ENCODE measurements around the gene PRRX2. TPM values are rescaled to one million over a fixed set of nuclear protein-coding genes. Genes with fewer than 3 reads are reported as not detected.
A peak's percentile ranks its signal among the peaks of the same experiment; 100 is the strongest.

Gene PRRX2
- total and polyA plus RNA-seq, 3 donors from 2014 or later: 14.6 to 19.1 (median 15.3) TPM

DNA sequence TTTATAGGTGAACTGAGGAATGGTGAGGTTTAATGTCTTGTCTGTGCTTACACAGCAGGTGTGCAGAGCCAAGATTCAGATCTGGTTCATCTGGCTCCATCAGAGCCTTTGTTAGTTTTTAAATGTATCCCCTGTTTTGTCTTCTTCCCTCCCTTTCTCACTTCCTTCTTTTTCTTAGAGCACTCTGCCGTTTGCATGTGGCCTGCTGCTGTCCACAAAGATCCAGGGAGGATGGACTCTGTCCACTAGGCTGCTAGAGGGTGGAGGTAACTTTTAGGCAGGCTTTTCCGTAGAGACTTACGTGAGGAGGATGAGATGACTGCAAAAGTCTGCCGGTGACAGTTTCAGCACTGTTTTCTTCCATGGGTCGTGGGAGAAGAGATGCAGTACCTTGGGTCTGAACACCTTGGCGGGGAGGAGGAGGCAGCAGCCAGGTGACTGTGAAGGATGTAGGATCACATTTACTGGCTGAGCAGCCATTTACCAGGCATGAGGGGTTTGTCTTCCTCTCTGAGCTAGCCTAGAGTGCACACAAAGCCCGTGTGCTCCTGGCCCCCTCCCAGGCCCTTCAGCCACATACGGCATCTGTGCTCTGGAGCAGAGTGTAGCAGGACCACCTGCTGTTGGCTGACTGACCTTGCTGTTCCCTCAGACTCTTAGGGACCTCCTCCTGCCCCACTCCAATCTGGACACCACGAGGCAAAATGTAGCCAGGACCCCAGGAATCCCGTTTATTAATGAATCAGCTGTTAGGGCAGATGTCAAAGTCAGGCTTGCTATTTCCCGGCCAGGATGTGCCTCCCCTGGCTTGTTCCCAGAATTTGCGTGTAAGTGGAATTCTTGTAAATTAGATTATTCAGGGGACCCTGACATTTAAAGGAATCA is 37.6 kb upstream of the PRRX2 start:
- peak overlapping the region in 1 of 2 donors; percentile 99 for H3K4me3 ChIP-seq
- no peaks in the 10 kb centered on the region for H3K27me3 ChIP-seq
- 29 to 31% methylated on average over 8 to 12 of the region's 12 CpGs for WGBS, 2 donors
- no peaks in the 10 kb centered on the region for H3K36me3 ChIP-seq (ENCODE audit: low read depth, missing control alignments)
- H3K27ac ChIP-seq: peak overlapping the region in 1 of 2 donors; percentile 14
- H3K4me1 ChIP-seq: peaks cover 52% of the 10 kb centered on the region
- intact Hi-C loops (cut with DNase I; ENCODE audit: low total_unique reads): no loop called here
- no peaks in the 10 kb centered on the region for H3K9me3 ChIP-seq
- TF ChIP-seq POLR2A (IDR thresholded peaks at IDR 0.05) (no peak), CTCF (IDR thresholded peaks at IDR 0.05) (no peak)
- DNase-seq: no peak

GRCh38 chr9:129628709-129629108 is 36.7 kb upstream of the PRRX2 start:
- H3K4me1 ChIP-seq: peaks cover 58% of the 10 kb centered on the region
- no peak for TF ChIP-seq CTCF (IDR thresholded peaks at IDR 0.05)
- TF ChIP-seq POLR2A (IDR thresholded peaks at IDR 0.05): no peak
- no peaks in the 10 kb centered on the region for H3K9me3 ChIP-seq
- no peaks in the 10 kb centered on the region for H3K27me3 ChIP-seq
- intact Hi-C loops (cut with DNase I; ENCODE audit: low total_unique reads): no loop called here
- H3K27ac ChIP-seq: peak overlapping the region; percentile 14 to 53
- DNase-seq: peak; percentile 31
- 53 to 73% methylated on average over 6 of the region's 6 CpGs for WGBS, 2 donors
- H3K4me3 ChIP-seq: no peak overlapping the region
- H3K36me3 ChIP-seq (ENCODE audit: low read depth, missing control alignments): no peaks in the 10 kb centered on the region

GRCh38 chr9:129629251-129629820 is 36.1 kb upstream of the PRRX2 start:
- intact Hi-C loops (cut with DNase I; ENCODE audit: low total_unique reads): no loop called here
- Histone ChIP-seq H3K9me3 (no peaks in the 10 kb centered on the region), H3K27me3 (no peaks in the 10 kb centered on the region), H3K36me3 (ENCODE audit: low read depth, missing control alignments) (no peaks in the 10 kb centered on the region), H3K4me3 (no peak overlapping the region), H3K27ac (peak overlapping the region; percentile 69 to 72), H3K4me1 (peaks cover 58% of the 10 kb centered on the region)
- 64 to 68% methylated on average over 8 of the region's 8 CpGs for WGBS, 2 donors
- TF ChIP-seq POLR2A (IDR thresholded peaks at IDR 0.05): no peak
- no peak for TF ChIP-seq CTCF (IDR thresholded peaks at IDR 0.05)
- peak; percentile 84 for DNase-seq

GRCh38 chr9:129630967-129631673 is 34.3 kb upstream of the PRRX2 start:
- H3K27me3 ChIP-seq: no peaks in the 10 kb centered on the region
- peaks cover 58% of the 10 kb centered on the region for H3K4me1 ChIP-seq
- intact Hi-C loops (cut with DNase I; ENCODE audit: low total_unique reads): no loop called here
- no peaks in the 10 kb centered on the region for H3K9me3 ChIP-seq
- 49 to 56% methylated on average over 18 to 21 of the region's 21 CpGs for WGBS, 2 donors
- H3K4me3 ChIP-seq: no peak overlapping the region
- DNase-seq: peak; percentile 88
- H3K27ac ChIP-seq: peak overlapping the region; percentile 47 to 72
- no peaks in the 10 kb centered on the region for H3K36me3 ChIP-seq (ENCODE audit: low read depth, missing control alignments)
- TF ChIP-seq POLR2A (IDR thresholded peaks at IDR 0.05) (no peak), CTCF (IDR thresholded peaks at IDR 0.05) (no peak)
